H1 (cell line): ENCODE measurements around the gene IVNS1ABP. TPM values are rescaled to one million over a fixed set of nuclear protein-coding genes. Genes with fewer than 3 reads are reported as not detected.

Experiments used
- CHD7 ChIP-seq: fragments of 300-600 bp; sonication (generic); IDR thresholded peaks from 2 replicates; pipeline ENCODE4 v1.7.1; 2012; ENCODE audit warnings: low read length, moderate library complexity, mild to moderate bottlenecking, inconsistent platforms; ENCODE audit not compliant: insufficient replicate concordance
- ZNF274 ChIP-seq: IDR thresholded peaks from 2 replicates; pipeline ENCODE4 v1.7.0; 2012; ENCODE audit warnings: low read length, borderline replicate concordance; ENCODE audit errors: extremely low read depth
- polyA plus RNA-seq, 7 experiments: library from polyadenylated mRNA; depleted of rRNA in 3 of 7; stranded (reverse) in 5 of 7; unstranded in 2 of 7; fragments of >200 nt in 5 of 7; fragments of 200-250 nt in 2 of 7; gene quantifications; 1 replicate in 5 of 7; 2 replicates in 1 of 7; 4 replicates in 1 of 7; pipeline versions ENCODE4 v1.2.1 to v1.2.3, GENCODE V29; 2011 to 2013; ENCODE audit warnings: missing spikeins in 2 of 7, mixed read lengths in 2 of 7
- total RNA-seq: library from RNA; stranded (reverse); fragmentation: NEBNext Ultra II Directional; extraction: Animal tissue kit (Norgen Biotek cat#: 25700); gene quantifications from 2 replicates; pipeline ENCODE4 v1.2.1, GENCODE V29; 2021

Gene IVNS1ABP
- total and polyA plus RNA-seq, 2 of the 8 experiments (the other 6 are each of a cell fraction or from before 2014, with no cell fraction given) = 65.9 to 189 TPM

GRCh38 chr1:185314411-185314810 is 2.6 kb downstream of the IVNS1ABP start (continued):
- TF ChIP-seq ZNF274 (no peak), CHD7 (no peak)
